GM12873 (cell line): ENCODE data around the gene ANAPC2.

ENCODE experiments used
- TF ChIP-seq, protein P1 (sequence below): IDR thresholded peaks from 2 replicates; pipeline ENCODE4 v1.5.1; 2012; ENCODE audit warnings: low read depth, mild to moderate bottlenecking, moderate library complexity, low read length, control low read depth; ENCODE audit not compliant: insufficient read depth; ENCODE audit errors: missing control alignments

The ANAPC2 gene

DNA sequence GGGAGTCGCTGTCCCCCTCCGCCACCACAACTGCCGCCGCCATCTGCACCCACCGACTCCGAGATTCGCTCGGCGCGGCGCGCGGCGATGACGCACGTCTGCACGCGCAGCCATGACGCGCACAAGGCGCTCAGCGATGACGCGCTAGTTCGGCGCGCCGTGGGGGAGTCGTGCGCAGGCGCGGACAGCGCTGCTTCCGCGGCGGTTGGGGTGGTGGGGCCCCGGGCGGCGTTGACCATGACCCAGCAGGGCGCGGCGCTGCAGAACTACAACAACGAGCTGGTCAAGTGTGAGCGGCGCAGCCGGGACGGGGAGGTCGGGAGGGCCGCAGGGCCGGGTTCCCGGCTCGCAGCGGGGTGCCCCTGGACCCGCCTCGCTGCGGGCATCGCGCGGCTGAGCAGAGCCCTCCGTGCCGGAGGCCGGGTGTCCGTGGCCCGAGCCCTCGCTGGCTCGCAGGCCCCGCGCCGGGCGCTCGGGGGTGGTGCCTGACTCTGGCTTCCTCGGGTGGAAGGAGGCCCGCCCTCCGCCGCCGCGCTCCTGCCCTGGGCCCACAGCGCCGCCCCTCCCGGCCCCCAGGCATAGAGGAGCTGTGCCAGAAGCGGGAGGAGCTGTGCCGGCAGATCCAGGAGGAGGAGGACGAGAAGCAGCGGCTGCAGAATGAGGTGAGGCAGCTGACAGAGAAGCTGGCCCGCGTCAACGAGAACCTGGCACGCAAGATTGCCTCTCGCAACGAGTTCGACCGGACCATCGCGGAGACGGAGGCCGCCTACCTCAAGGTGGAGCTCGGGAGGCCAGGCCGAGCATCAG is at the start of gene ANAPC2, which contains the start of gene SSNA1:
ANAPC2 (minus strand) TSS at position 71 of the 807 bp plus-strand sequence; CDS start at position 43, 28 bp downstream.
SSNA1 (plus strand) TSS at position 187 of the 807 bp plus-strand sequence; CDS start at position 238, 51 bp downstream.
- TF ChIP-seq, protein P1, sequence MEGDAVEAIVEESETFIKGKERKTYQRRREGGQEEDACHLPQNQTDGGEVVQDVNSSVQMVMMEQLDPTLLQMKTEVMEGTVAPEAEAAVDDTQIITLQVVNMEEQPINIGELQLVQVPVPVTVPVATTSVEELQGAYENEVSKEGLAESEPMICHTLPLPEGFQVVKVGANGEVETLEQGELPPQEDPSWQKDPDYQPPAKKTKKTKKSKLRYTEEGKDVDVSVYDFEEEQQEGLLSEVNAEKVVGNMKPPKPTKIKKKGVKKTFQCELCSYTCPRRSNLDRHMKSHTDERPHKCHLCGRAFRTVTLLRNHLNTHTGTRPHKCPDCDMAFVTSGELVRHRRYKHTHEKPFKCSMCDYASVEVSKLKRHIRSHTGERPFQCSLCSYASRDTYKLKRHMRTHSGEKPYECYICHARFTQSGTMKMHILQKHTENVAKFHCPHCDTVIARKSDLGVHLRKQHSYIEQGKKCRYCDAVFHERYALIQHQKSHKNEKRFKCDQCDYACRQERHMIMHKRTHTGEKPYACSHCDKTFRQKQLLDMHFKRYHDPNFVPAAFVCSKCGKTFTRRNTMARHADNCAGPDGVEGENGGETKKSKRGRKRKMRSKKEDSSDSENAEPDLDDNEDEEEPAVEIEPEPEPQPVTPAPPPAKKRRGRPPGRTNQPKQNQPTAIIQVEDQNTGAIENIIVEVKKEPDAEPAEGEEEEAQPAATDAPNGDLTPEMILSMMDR, result peak; percentile 53

GRCh38 chr9:137236936-137237421 is 48.6 kb upstream of the ANAPC2 start:
- TF ChIP-seq, protein P1, result no peak

- TF ChIP-seq, protein P1, result peak; percentile 94
Measured at GRCh38 chr9:137236238-137236935, 48.0 kb upstream of the ANAPC2 start.

- TF ChIP-seq, protein P1, result no peak
Measured at GRCh38 chr9:137235424-137236237, 47.3 kb upstream of the ANAPC2 start.

DNA sequence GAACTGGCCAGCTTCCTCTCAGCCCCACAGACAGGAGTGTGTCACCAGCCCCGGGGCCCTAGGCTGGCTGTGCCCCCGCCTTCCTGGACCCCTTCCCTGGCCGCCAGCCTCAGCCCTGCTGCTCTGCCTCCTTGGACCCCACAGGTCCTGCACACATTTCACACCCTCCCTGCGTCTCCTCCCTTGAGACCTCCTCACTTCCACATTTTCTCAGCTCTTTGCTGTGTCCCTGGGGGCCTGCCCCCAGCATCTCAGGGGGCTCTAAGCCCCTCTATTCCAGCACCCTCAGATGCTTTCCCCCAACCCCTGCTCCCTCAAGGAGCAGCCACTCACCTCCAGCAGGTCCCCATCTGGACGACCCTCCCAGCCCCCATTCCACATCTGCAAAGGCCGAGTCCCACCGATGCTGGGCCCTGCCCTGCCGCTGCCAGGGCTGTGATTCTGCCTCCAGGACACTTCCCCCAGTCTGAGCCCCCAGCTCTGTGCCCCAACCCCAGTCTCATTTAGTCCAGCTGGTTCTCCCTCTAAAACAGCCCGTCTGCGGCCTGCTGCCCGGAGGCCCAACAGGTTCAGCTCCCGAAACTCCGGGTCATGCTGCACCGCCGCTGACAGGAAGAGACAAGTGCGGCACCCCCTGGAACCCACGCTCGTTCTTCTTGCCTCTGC is 46.5 kb upstream of the ANAPC2 start:
- TF ChIP-seq, protein P1, result no peak

- TF ChIP-seq, protein P1, result no peak
Measured at GRCh38 chr9:137234055-137234697, 45.8 kb upstream of the ANAPC2 start.
